ENCODE data around the gene ARHGAP6.

ARHGAP6 gene

GRCh38 chrX:11437642-11438379 is 227.9 kb downstream of the ARHGAP6 start:
- no peak overlapping the region for H3K27ac ChIP-seq
- TF ChIP-seq CTCF (conservative IDR thresholded peaks at IDR 0.05) = no peak

GRCh38 chrX:11435568-11435967 is 230.2 kb downstream of the ARHGAP6 start:
- no peak for TF ChIP-seq CTCF (conservative IDR thresholded peaks at IDR 0.05)
- no peak overlapping the region for H3K27ac ChIP-seq

GRCh38 chrX:11434607-11435006 is 231.1 kb downstream of the ARHGAP6 start:
- TF ChIP-seq CTCF (conservative IDR thresholded peaks at IDR 0.05) = no peak
- H3K27ac ChIP-seq = no peak overlapping the region

- no peak for TF ChIP-seq CTCF (conservative IDR thresholded peaks at IDR 0.05)
Measured at GRCh38 chrX:11431786-11432185, 233.9 kb downstream of the ARHGAP6 start.

GRCh38 chrX:11430271-11430670 is 235.4 kb downstream of the ARHGAP6 start:
- TF ChIP-seq CTCF (conservative IDR thresholded peaks at IDR 0.05) = no peak
- H3K27ac ChIP-seq = peak overlapping the region; percentile 90

More at GRCh38 chrX:11431786-11432185, 233.9 kb downstream of the ARHGAP6 start:
- H3K27ac ChIP-seq = peak overlapping the region; percentile 90

- TF ChIP-seq CTCF (conservative IDR thresholded peaks at IDR 0.05) = no peak
- peak overlapping the region; percentile 90 for H3K27ac ChIP-seq
Measured at GRCh38 chrX:11429538-11430085, 236.1 kb downstream of the ARHGAP6 start.

- TF ChIP-seq CTCF (conservative IDR thresholded peaks at IDR 0.05) = peak; percentile 71
- peak overlapping the region; percentile 90 for H3K27ac ChIP-seq
Measured at GRCh38 chrX:11427453-11428071, 238.2 kb downstream of the ARHGAP6 start.

Data from VCaP (cell line).